ENCODE measurements around the gene GPC6.

The GPC6 gene

GRCh38 chr13:93325303-93326233 lies 99.0 kb downstream of the GPC6 start:
- FAIRE-seq, result no peak

GRCh38 chr13:93326234-93326811 lies 99.7 kb downstream of the GPC6 start:
- no peak for FAIRE-seq

GRCh38 chr13:93328943-93329342 lies 102.3 kb downstream of the GPC6 start:
- FAIRE-seq, result no peak

GRCh38 chr13:93336728-93337127 lies 110.1 kb downstream of the GPC6 start:
- FAIRE-seq, result no peak

GRCh38 chr13:93338030-93338429 lies 111.4 kb downstream of the GPC6 start:
- FAIRE-seq, result no peak

- FAIRE-seq, result no peak
Measured at GRCh38 chr13:93338906-93339305, 112.3 kb downstream of the GPC6 start.

GRCh38 chr13:93339550-93339949 lies 112.9 kb downstream of the GPC6 start:
- FAIRE-seq, result no peak

GRCh38 chr13:93341517-93341916 lies 114.9 kb downstream of the GPC6 start:
- no peak for FAIRE-seq

- no peak for FAIRE-seq
Measured at GRCh38 chr13:93343097-93343496, 116.5 kb downstream of the GPC6 start.

GRCh38 chr13:93344048-93344705 lies 117.6 kb downstream of the GPC6 start:
- no peak for FAIRE-seq

- FAIRE-seq, result no peak
Measured at GRCh38 chr13:93345024-93345423, 118.4 kb downstream of the GPC6 start.

GRCh38 chr13:93345770-93346169 lies 119.2 kb downstream of the GPC6 start:
- no peak for FAIRE-seq

- FAIRE-seq, result no peak
Measured at GRCh38 chr13:93352616-93353015, 126.0 kb downstream of the GPC6 start.

GRCh38 chr13:93355094-93355493 lies 128.5 kb downstream of the GPC6 start:
- FAIRE-seq, result no peak

GRCh38 chr13:93356469-93356868 lies 129.9 kb downstream of the GPC6 start:
- FAIRE-seq, result no peak

- no peak for FAIRE-seq
Measured at GRCh38 chr13:93360021-93360420, 133.4 kb downstream of the GPC6 start.

GRCh38 chr13:93361703-93362102 lies 135.1 kb downstream of the GPC6 start:
- no peak for FAIRE-seq

GRCh38 chr13:93364166-93364565 lies 137.6 kb downstream of the GPC6 start:
- FAIRE-seq, result no peak

GRCh38 chr13:93368296-93368695 lies 141.7 kb downstream of the GPC6 start:
- no peak for FAIRE-seq

- no peak for FAIRE-seq
Measured at GRCh38 chr13:93368718-93369117, 142.1 kb downstream of the GPC6 start.

GRCh38 chr13:93372856-93373255 lies 146.2 kb downstream of the GPC6 start:
- FAIRE-seq, result no peak

- FAIRE-seq, result no peak
Measured at GRCh38 chr13:93375491-93375890, 148.9 kb downstream of the GPC6 start.

- FAIRE-seq, result no peak
Measured at GRCh38 chr13:93377196-93377595, 150.6 kb downstream of the GPC6 start.

- FAIRE-seq, result no peak
Measured at GRCh38 chr13:93378184-93378583, 151.6 kb downstream of the GPC6 start.
